MM.1S (cell line): ENCODE results near the gene PALD1.

Source experiments
- DNase-seq: peaks from one replicate; pipeline ENCODE4 v3.0.0-alpha.2; 2015
- H2AFZ ChIP-seq: fragments of 300-600 bp; sonication (generic); 2 replicates; pipeline ENCODE4 v1.6.0; 2016; ENCODE audit warnings: antibody characterized with exemption, low read length
- H3F3A ChIP-seq: fragments of 300-600 bp; sonication (generic); 2 replicates; pipeline ENCODE4 v1.6.1; 2016; ENCODE audit warnings: mild to moderate bottlenecking, antibody characterized with exemption, low read length, moderate library complexity, mixed read lengths; ENCODE audit not compliant: insufficient read depth
- H3K27ac ChIP-seq: fragments of 300-600 bp; sonication (generic); 2 replicates; pipeline ENCODE4 v1.5.1; 2016; ENCODE audit warnings: mild to moderate bottlenecking, low read length
- H3K27me3 ChIP-seq: fragments of 300-600 bp; sonication (generic); replicated peaks from 2 replicates; pipeline ENCODE4 v1.6.0; 2016; ENCODE audit warnings: low read length; ENCODE audit not compliant: insufficient read depth
- H3K36me3 ChIP-seq: fragments of 300-600 bp; sonication (generic); replicated peaks from 2 replicates; pipeline ENCODE4 v1.6.1; 2016; ENCODE audit warnings: mild to moderate bottlenecking, low read length, mixed read lengths; ENCODE audit not compliant: insufficient read depth
- H3K4me1 ChIP-seq: fragments of 300-600 bp; sonication (generic); 2 replicates; pipeline ENCODE4 v1.6.1; 2016; ENCODE audit warnings: low read length, mixed read lengths
- H3K4me2 ChIP-seq: fragments of 300-600 bp; sonication (generic); 2 replicates; pipeline ENCODE4 v1.6.0; 2016; ENCODE audit warnings: low read depth, low read length
- H3K4me3 ChIP-seq: fragments of 300-600 bp; sonication (generic); 2 replicates; pipeline ENCODE4 v1.5.1; 2016; ENCODE audit warnings: low read length, mixed read lengths
- H3K79me2 ChIP-seq: fragments of 300-600 bp; sonication (generic); 2 replicates; pipeline ENCODE4 v1.6.1; 2016; ENCODE audit warnings: mixed run types, low read length, mixed read lengths
- H3K9ac ChIP-seq: fragments of 300-600 bp; sonication (generic); 2 replicates; pipeline ENCODE4 v1.6.1; 2016; ENCODE audit warnings: low read length, mixed read lengths
- H3K9me2 ChIP-seq: fragments of 300-600 bp; sonication (generic); replicated peaks from 2 replicates; pipeline ENCODE4 v1.6.1; 2016; ENCODE audit warnings: mild to moderate bottlenecking, low read length, mixed read lengths; ENCODE audit not compliant: insufficient read depth
- H3K9me3 ChIP-seq: fragments of 300-600 bp; sonication (generic); replicated peaks from 2 replicates; pipeline ENCODE4 v1.6.1; 2016; ENCODE audit warnings: mild to moderate bottlenecking, low read length, mixed read lengths; ENCODE audit not compliant: insufficient read depth
- H4K20me1 ChIP-seq: fragments of 300-600 bp; sonication (generic); 2 replicates; pipeline ENCODE4 v1.6.1; 2016; ENCODE audit warnings: mild to moderate bottlenecking, low read length, moderate library complexity, mixed read lengths; ENCODE audit not compliant: insufficient read depth
- CTCF ChIP-seq: fragments of 300-600 bp; sonication (generic); IDR thresholded peaks from 2 replicates; pipeline ENCODE4 v1.5.1; 2016; ENCODE audit warnings: antibody characterized with exemption, low read length, mixed read lengths
- EZH2 ChIP-seq: fragments of 300-600 bp; sonication (generic); optimal IDR thresholded peaks from 2 replicates; pipeline ENCODE3; 2017; ENCODE audit warnings: low read depth, mild to moderate bottlenecking, antibody characterized with exemption, low read length, mixed read lengths
- EZH2phosphoT487 ChIP-seq: fragments of 300-600 bp; sonication (generic); IDR thresholded peaks from 2 replicates; pipeline ENCODE4 v1.6.1; 2018; ENCODE audit warnings: antibody characterized with exemption, low read length

The PALD1 gene

DNA sequence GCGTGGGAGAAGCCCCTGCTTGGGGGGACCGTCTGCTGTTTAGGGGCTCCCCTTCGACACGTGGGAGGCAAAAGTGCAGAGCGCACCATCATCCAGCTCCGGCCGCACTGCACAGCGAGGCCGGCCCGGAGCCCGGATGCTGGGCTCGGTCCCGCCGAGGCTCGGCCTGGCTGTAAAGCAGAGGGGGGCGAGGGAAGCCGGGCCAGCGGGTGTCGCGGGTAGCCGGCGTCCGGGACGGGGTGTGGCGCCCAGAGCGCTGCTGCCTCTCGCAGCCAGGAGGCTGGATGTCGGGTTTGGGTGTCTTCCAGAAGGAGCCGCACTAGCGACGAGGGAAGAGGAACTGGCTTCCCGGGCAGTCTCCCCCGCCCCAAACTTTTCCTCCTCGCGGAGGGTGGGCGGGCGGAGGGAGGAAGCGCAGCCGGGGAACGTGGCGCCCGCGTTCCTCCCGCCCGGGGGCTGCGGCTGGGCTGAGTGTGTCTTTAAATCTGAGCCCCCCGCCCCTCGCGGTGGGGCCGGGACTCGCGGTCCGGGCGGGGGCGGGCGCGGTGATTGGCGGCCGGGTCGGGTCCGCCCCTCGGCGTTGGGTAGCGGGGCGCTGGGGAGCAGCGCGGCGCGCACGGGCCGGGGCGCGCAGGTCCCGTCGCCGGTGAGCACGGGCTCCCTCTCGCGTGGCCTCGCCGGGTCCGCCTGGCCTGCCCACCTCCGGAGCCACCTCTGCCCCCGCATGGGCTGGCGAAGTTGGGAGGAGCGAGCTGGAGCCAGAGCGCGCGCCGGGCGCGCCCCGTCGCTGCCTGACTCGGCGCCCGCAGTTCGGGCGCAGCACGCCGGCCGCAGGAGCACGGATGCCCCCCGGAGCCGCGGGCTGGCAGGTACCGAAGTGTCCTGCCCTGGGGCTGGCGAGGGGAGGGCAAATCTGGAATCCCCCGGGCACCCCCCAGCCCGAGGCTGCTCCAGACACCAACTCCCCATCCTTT, at the start of gene PALD1:
Gene PALD1, plus strand, starts transcription at position 577 of the 974 bp plus-strand sequence. CDS start 47,185 bp downstream, outside the sequence.
- H4K20me1 ChIP-seq = no peaks in the 10 kb centered on the region
- H3K4me3 ChIP-seq = peak within 1 kb of the TSS; percentile 98
- peak within 1 kb of the TSS; percentile 97 for H3K4me2 ChIP-seq
- H2AFZ ChIP-seq = peak within 1 kb of the TSS; percentile 70
- TF ChIP-seq EZH2phosphoT487 = no peak
- no peak for TF ChIP-seq EZH2
- TF ChIP-seq CTCF = no peak; the same call in 1 of the 2 replicates
- peak; percentile 73 for DNase-seq
- no peaks in the 10 kb centered on the region for H3K9me3 ChIP-seq
- peak within 1 kb of the TSS; percentile 94 for H3K27ac ChIP-seq
- H3F3A ChIP-seq = peaks cover 48% of the 10 kb centered on the region
- no peaks in the 10 kb centered on the region for H3K36me3 ChIP-seq
- peak within 1 kb of the TSS; percentile 98 for H3K9ac ChIP-seq
- no peaks in the 10 kb centered on the region for H3K9me2 ChIP-seq
- no peaks in the 10 kb centered on the region for H3K27me3 ChIP-seq
- H3K79me2 ChIP-seq = peaks cover 48% of the 10 kb centered on the region
- peaks cover 34% of the 10 kb centered on the region for H3K4me1 ChIP-seq

GRCh38 chr10:70430493-70431445, 47.8 kb upstream of the PALD1 start:
- peak; percentile 74 for DNase-seq
- no peak overlapping the region for H3K9ac ChIP-seq
- H3K4me3 ChIP-seq = no peak overlapping the region
- H3K27ac ChIP-seq = peak overlapping the region; percentile 41; the same call in 1 of the 2 replicates
- no peaks in the 10 kb centered on the region for H3K79me2 ChIP-seq
- H2AFZ ChIP-seq = no peak overlapping the region
- no peaks in the 10 kb centered on the region for H3K36me3 ChIP-seq
- no peak overlapping the region for H3K4me2 ChIP-seq
- peak; percentile 23 for TF ChIP-seq CTCF
- no peak for TF ChIP-seq EZH2phosphoT487
- TF ChIP-seq EZH2 = no peak
- no peaks in the 10 kb centered on the region for H3K9me3 ChIP-seq
- no peaks in the 10 kb centered on the region for H3K27me3 ChIP-seq
- no peaks in the 10 kb centered on the region for H3F3A ChIP-seq
- H4K20me1 ChIP-seq = no peaks in the 10 kb centered on the region
- peaks cover 11% of the 10 kb centered on the region for H3K4me1 ChIP-seq
- H3K9me2 ChIP-seq = no peaks in the 10 kb centered on the region

GRCh38 chr10:70432101-70432500, 46.5 kb upstream of the PALD1 start:
- H3K79me2 ChIP-seq = no peaks in the 10 kb centered on the region
- H3K27ac ChIP-seq = no peak overlapping the region
- H3K9me2 ChIP-seq = no peaks in the 10 kb centered on the region
- no peaks in the 10 kb centered on the region for H3F3A ChIP-seq
- no peak overlapping the region for H2AFZ ChIP-seq
- H3K9ac ChIP-seq = no peak overlapping the region
- no peaks in the 10 kb centered on the region for H4K20me1 ChIP-seq
- H3K36me3 ChIP-seq = no peaks in the 10 kb centered on the region
- TF ChIP-seq EZH2phosphoT487 (no peak), EZH2 (no peak), CTCF (no peak)
- no peaks in the 10 kb centered on the region for H3K27me3 ChIP-seq
- DNase-seq = no peak
- peaks cover 11% of the 10 kb centered on the region for H3K4me1 ChIP-seq
- no peaks in the 10 kb centered on the region for H3K9me3 ChIP-seq
- no peak overlapping the region for H3K4me3 ChIP-seq
- no peak overlapping the region for H3K4me2 ChIP-seq
